Neuronal stem cell (in vitro differentiated cells): Measurements from ENCODE around the gene ATP11A.
"Not testable (repeated sequence)": the region's sequence is repeated elsewhere in the genome, so short reads cannot be mapped to it uniquely, and the experiment has no call there.

ENCODE experiments used
- DNase-seq: peaks from one replicate; pipeline ENCODE4 v3.0.0-alpha.2; 2013; ENCODE audit warnings: low spot score
- H2AFZ ChIP-seq: one replicate; pipeline ENCODE4 v1.6.1; 2013; ENCODE audit warnings: mild to moderate bottlenecking, low read length, inconsistent platforms
- H2AK5ac ChIP-seq: 2 replicates; pipeline ENCODE4 v1.6.1; 2013; ENCODE audit warnings: low read depth, mild to moderate bottlenecking, inconsistent platforms, low read length, moderate library complexity, mixed read lengths
- H2BK120ac ChIP-seq: 2 replicates; pipeline ENCODE4 v1.6.1; 2013; ENCODE audit warnings: low read depth, mild to moderate bottlenecking, inconsistent platforms, low read length, moderate library complexity, mixed read lengths
- H2BK12ac ChIP-seq: one replicate; pipeline ENCODE4 v1.6.1; 2013; ENCODE audit warnings: low read length, inconsistent platforms
- H2BK15ac ChIP-seq: 2 replicates; pipeline ENCODE4 v1.6.1; 2013; ENCODE audit warnings: mild to moderate bottlenecking, low read length, inconsistent platforms, mixed read lengths
- H2BK5ac ChIP-seq: one replicate; pipeline ENCODE4 v1.6.1; 2013; ENCODE audit warnings: inconsistent platforms, mild to moderate bottlenecking, low read length, moderate library complexity
- H3K14ac ChIP-seq: one replicate; pipeline ENCODE4 v1.6.1; 2013; ENCODE audit warnings: low read length, inconsistent platforms
- H3K18ac ChIP-seq: 2 replicates; pipeline ENCODE4 v1.6.1; 2013; ENCODE audit warnings: low read length, inconsistent platforms
- H3K23ac ChIP-seq: 2 replicates; pipeline ENCODE4 v1.6.1; 2013; ENCODE audit warnings: low read depth, mild to moderate bottlenecking, mixed read lengths, low read length, inconsistent platforms; ENCODE audit not compliant: poor library complexity
- H3K27ac ChIP-seq: replicated peaks from 3 replicates; pipeline ENCODE4 v1.5.1; 2013; ENCODE audit warnings: low read length, inconsistent platforms
- H3K27me3 ChIP-seq, 3 experiments: 2 replicates each; pipeline ENCODE4 v1.6.1; 2013; ENCODE audit warnings: low read length in 3 of 3, mild to moderate bottlenecking in 2 of 3, inconsistent platforms in 1 of 3, low read depth in 1 of 3, mixed read lengths in 1 of 3, moderate library complexity in 1 of 3; ENCODE audit not compliant: control insufficient read depth in 3 of 3, insufficient read depth in 3 of 3
- H3K36me3 ChIP-seq, 2 donors: replicated peaks in 1 of 2; 2 replicates each; pipeline ENCODE4 v1.6.1; 2013; ENCODE audit warnings: low read length in 2 of 2; ENCODE audit not compliant: control insufficient read depth in 2 of 2, insufficient read depth in 2 of 2
- H3K4ac ChIP-seq: 2 replicates; pipeline ENCODE4 v1.6.1; 2013; ENCODE audit warnings: inconsistent platforms, mild to moderate bottlenecking, low read length, moderate library complexity
- H3K4me1 ChIP-seq, 2 donors: 1 replicate in 1 of 2; 2 replicates in 1 of 2; pipeline ENCODE4 v1.6.1; 2013; ENCODE audit warnings: low read length in 2 of 2, low read depth in 1 of 2; ENCODE audit not compliant: control insufficient read depth in 2 of 2, insufficient read depth in 1 of 2
- H3K4me2 ChIP-seq: one replicate; pipeline ENCODE4 v1.6.1; 2013; ENCODE audit warnings: mild to moderate bottlenecking, low read length, inconsistent platforms; ENCODE audit not compliant: insufficient read depth, poor library complexity, severe bottlenecking
- H3K4me3 ChIP-seq, 2 donors: 2 replicates each; pipeline ENCODE4 v1.5.1; 2013; ENCODE audit warnings: low read length in 2 of 2, mild to moderate bottlenecking in 2 of 2, inconsistent platforms in 1 of 2, moderate library complexity in 1 of 2
- H3K79me1 ChIP-seq: one replicate; pipeline ENCODE4 v1.6.1; 2013; ENCODE audit warnings: low read depth, mild to moderate bottlenecking, inconsistent platforms, low read length, moderate library complexity
- H3K9ac ChIP-seq: one replicate; pipeline ENCODE4 v1.6.1; 2013; ENCODE audit warnings: mild to moderate bottlenecking, low read depth, low read length, inconsistent platforms; ENCODE audit not compliant: poor library complexity
- H3K9me3 ChIP-seq, 2 donors: replicated peaks in 1 of 2; 2 replicates each; pipeline versions ENCODE3 to v1.6.1; 2013; ENCODE audit warnings: low read length in 2 of 2, mild to moderate bottlenecking in 2 of 2, inconsistent platforms in 1 of 2, low read depth in 1 of 2, mixed read lengths in 1 of 2, moderate library complexity in 1 of 2; ENCODE audit not compliant: control insufficient read depth in 2 of 2, insufficient read depth in 1 of 2
- H4K8ac ChIP-seq: one replicate; pipeline ENCODE4 v1.6.1; 2013; ENCODE audit warnings: low read depth, mild to moderate bottlenecking, inconsistent platforms, low read length, moderate library complexity
- H4K91ac ChIP-seq: one replicate; pipeline ENCODE4 v1.6.1; 2013; ENCODE audit warnings: low read length, low read depth, mild to moderate bottlenecking, inconsistent platforms; ENCODE audit not compliant: poor library complexity
- WGBS, 2 donors: extraction: QIAGEN DNeasy Blood & Tissue Kit; methylation state at CpG; one replicate each; pipeline ENCODE4 v1.1.7; 2013; ENCODE audit warnings: missing lambda C conversion rate in 2 of 2, mixed read lengths in 1 of 2; ENCODE audit not compliant: insufficient read length in 2 of 2, insufficient replicate concordance in 1 of 2; ENCODE audit errors: extremely low coverage in 2 of 2; 5-methylcytosine and 5-hydroxymethylcytosine counted together

ATP11A gene

DNA sequence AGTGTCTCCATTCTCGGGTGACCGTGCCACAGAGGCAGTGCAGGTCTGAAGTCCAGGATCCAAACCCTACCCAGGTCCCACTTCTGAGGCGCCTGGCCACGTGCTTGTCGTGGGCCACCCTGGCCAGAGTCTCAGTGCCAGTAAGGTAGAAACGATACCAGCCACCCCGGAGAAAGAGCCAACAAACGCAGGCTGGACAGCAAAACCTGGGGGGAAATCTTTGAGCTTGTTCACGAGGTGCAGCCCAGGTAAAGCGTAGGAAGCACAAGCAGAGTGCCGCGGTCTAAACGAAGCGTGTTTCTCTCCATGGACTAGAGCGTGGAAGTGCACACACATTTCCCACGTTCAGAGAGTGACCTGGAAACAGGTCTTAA lies 95.6 kb downstream of the ATP11A start:
- Histone ChIP-seq H3K4me2 (no peak overlapping the region), H3K4me1 (peaks cover 11% of the 10 kb centered on the region in 2 donors), H3K79me1 (peaks cover 6% of the 10 kb centered on the region), H4K91ac (no peak overlapping the region), H3K23ac (no peak overlapping the region), H2BK15ac (no peak overlapping the region), H3K4ac (no peak overlapping the region), H3K4me3 (no peak overlapping the region), H2BK120ac (no peak overlapping the region), H3K27ac (no peak overlapping the region), H3K36me3 (peaks cover 5 to 21% of the 10 kb centered on the region in 2 donors), H2BK12ac (no peak overlapping the region), H2BK5ac (no peak overlapping the region), H3K9ac (no peak overlapping the region), H3K27me3 (no peaks in the 10 kb centered on the region), H4K8ac (no peak overlapping the region), H2AFZ (no peak overlapping the region), H3K18ac (no peak overlapping the region), H3K9me3 (peaks cover 0 to 4% of the 10 kb centered on the region in 2 donors), H3K14ac (peak overlapping the region; percentile 9), H2AK5ac (no peak overlapping the region)
- no CpG with 5 or more reads among the region's 16 CpGs for WGBS, 2 donors
- DNase-seq: no peak

GRCh38 chr13:112786810-112787209 lies 97.0 kb downstream of the ATP11A start:
- H3K27me3 ChIP-seq, H3K4ac ChIP-seq, H3K18ac ChIP-seq, H3K79me1 ChIP-seq, H2BK120ac ChIP-seq, H3K23ac ChIP-seq, H3K27ac ChIP-seq, H2AFZ ChIP-seq, H4K8ac ChIP-seq, H3K9ac ChIP-seq, DNase-seq, H3K4me2 ChIP-seq, H3K9me3 ChIP-seq, H4K91ac ChIP-seq, H2BK5ac ChIP-seq, H2BK12ac ChIP-seq, H2BK15ac ChIP-seq, H3K14ac ChIP-seq, H2AK5ac ChIP-seq, H3K4me3 ChIP-seq: not testable (repeated sequence)
- H3K36me3 ChIP-seq: peaks cover 5 to 28% of the 10 kb centered on the region in 2 donors
- WGBS, 2 donors: no CpG with 5 or more reads among the region's 14 CpGs
- peaks cover 2 to 11% of the 10 kb centered on the region in 2 donors for H3K4me1 ChIP-seq

DNA sequence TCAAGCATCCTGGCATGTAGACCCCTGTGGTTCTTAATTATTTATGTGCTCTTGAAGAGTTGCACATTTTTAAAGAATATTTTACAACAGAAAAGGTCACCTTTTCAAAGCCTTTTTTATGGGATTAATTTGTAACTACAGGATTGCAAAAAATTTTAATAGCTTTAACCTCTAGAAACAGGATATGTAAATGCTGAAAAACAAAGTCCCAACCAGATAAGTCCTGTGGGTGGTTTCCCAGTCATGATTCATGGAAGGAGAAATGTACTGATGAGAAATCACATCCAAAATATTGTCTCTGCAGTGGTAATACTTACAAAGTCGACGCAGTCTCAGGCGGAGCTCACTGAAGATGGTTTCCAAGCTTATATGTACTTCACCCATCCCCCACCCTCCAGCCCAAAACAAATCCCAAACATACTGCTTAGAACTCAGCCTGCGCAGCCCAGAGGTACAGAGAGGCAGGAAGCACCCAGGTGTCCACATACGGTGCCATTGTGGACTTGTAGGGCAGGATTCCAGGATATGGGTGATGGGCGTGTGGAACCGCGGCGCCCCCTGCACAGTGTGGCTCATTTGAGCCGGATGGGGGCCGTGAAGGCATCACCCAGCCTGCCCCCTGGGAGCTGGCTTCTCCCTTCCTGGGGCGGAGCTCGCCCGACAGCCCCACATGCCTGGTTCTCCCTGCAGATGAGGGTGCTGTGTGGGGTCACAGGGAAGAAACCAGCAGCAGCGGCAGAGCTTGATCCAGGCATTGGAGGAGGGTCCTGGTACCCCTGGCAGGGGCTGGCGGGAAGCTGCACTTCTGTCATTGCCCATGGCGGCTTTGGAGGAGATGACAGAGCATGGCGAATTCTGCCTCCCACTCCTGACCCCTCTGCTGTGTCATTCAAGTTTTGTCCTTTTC lies 101.2 kb downstream of the ATP11A start:
- Histone ChIP-seq H3K27ac (no peak overlapping the region), H3K9ac (peak overlapping the region; percentile 34), H2BK120ac (no peak overlapping the region), H3K4ac (no peak overlapping the region), H3K4me3 (peak overlapping the region in 1 of 2 donors; percentile 2), H2BK15ac (no peak overlapping the region), H2BK5ac (no peak overlapping the region), H3K14ac (no peak overlapping the region), H3K9me3 (peaks cover 0 to 2% of the 10 kb centered on the region in 2 donors), H3K18ac (peak overlapping the region; percentile 32), H2AFZ (no peak overlapping the region), H3K36me3 (peaks cover 3 to 28% of the 10 kb centered on the region in 2 donors), H3K4me2 (no peak overlapping the region), H2BK12ac (no peak overlapping the region), H3K23ac (no peak overlapping the region), H4K8ac (no peak overlapping the region), H3K79me1 (peaks cover 3% of the 10 kb centered on the region), H4K91ac (no peak overlapping the region), H2AK5ac (no peak overlapping the region), H3K4me1 (no peaks in the 10 kb centered on the region), H3K27me3 (no peaks in the 10 kb centered on the region)
- WGBS, 2 donors: no CpG with 5 or more reads among the region's 18 CpGs
- no peak for DNase-seq

DNA sequence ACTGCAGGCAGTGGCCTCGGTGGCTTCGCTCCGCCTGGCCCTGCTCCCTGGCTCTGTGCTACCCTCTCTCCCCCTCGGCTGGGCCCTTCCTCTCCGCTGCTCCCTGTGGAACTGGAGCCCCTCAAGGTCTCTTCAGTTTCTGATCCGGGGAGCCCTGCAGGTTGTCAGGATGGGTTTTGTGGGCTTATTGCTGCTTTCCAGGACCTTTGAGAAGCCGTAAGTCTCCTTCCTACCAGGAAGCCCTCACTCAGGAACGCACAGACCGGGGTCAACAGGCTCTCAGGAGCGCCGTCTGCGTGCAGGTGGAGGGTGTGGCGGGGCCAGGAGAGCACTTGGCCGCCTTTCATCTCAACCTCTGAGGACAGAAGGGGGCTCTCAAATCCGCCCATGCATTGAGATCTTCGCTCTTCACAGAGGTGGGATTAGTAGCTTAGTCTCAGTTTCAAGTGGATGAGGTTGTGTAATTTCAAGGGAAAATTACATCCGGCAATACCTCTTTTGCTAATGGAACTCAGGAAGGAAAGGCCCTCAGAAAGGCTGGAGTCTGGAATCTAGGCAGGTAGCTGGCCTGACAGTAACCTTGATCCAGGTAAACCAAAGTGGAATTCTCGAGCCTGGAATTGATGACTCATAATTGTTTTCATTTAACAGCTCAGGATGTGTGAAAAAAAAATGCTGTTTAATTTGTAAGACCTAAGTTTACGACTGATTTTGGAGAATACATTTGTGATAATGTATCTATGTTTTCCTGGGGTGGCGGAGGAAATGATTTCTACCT lies 102.0 kb downstream of the ATP11A start:
- H3K27ac ChIP-seq: no peak overlapping the region
- H2BK120ac ChIP-seq: no peak overlapping the region
- H4K8ac ChIP-seq: no peak overlapping the region
- no peak overlapping the region for H2AFZ ChIP-seq
- no peak overlapping the region for H3K18ac ChIP-seq
- WGBS, 2 donors: no CpG with 5 or more reads among the region's 20 CpGs
- H3K79me1 ChIP-seq: peaks cover 3% of the 10 kb centered on the region
- no peak overlapping the region for H2BK5ac ChIP-seq
- no peaks in the 10 kb centered on the region for H3K27me3 ChIP-seq
- peaks cover 2 to 7% of the 10 kb centered on the region in 2 donors for H3K9me3 ChIP-seq
- no peak overlapping the region for H3K14ac ChIP-seq
- no peak overlapping the region for H3K4me2 ChIP-seq
- no peak for DNase-seq
- H3K23ac ChIP-seq: no peak overlapping the region
- no peak overlapping the region for H2AK5ac ChIP-seq
- no peak overlapping the region for H4K91ac ChIP-seq
- peak overlapping the region; percentile 12 for H3K9ac ChIP-seq
- H2BK15ac ChIP-seq: no peak overlapping the region
- H3K4me1 ChIP-seq: no peaks in the 10 kb centered on the region
- no peak overlapping the region for H3K4me3 ChIP-seq
- H3K36me3 ChIP-seq: peaks cover 3 to 31% of the 10 kb centered on the region in 2 donors
- H3K4ac ChIP-seq: no peak overlapping the region
- no peak overlapping the region for H2BK12ac ChIP-seq
